HepG2 (cell line): ENCODE data around the gene AHSG. TPM values are rescaled to one million over a fixed set of nuclear protein-coding genes. Genes with fewer than 3 reads are reported as not detected.

Experiments
- CTCF ChIP-seq: sonication (generic); formaldehyde crosslinking; IDR thresholded peaks from 2 replicates; pipeline ENCODE4 v1.5.0; 2020; ENCODE audit warnings: mild to moderate bottlenecking, missing genetic modification reagents, moderate library complexity
- ELF1 ChIP-seq: sonication (generic); formaldehyde crosslinking; IDR thresholded peaks from 2 replicates; pipeline ENCODE4 v1.4.0; 2020; ENCODE audit warnings: missing genetic modification reagents
- FOXJ3 ChIP-seq: sonication (generic); formaldehyde crosslinking; IDR thresholded peaks from 2 replicates; pipeline ENCODE4 v1.4.0; 2020; ENCODE audit warnings: missing genetic modification reagents, mild to moderate bottlenecking, borderline replicate concordance
- HNF4A ChIP-seq: sonication (generic); formaldehyde crosslinking; IDR thresholded peaks from 2 replicates; pipeline ENCODE4 v1.4.0; 2020; ENCODE audit warnings: missing genetic modification reagents
- MLXIP ChIP-seq: sonication (generic); formaldehyde crosslinking; IDR thresholded peaks from 2 replicates; pipeline ENCODE4 v1.9.0; 2021; ENCODE audit warnings: missing genetic modification reagents, borderline replicate concordance
- MNT ChIP-seq: fragments of 450-650 bp; IDR thresholded peaks from 2 replicates; pipeline ENCODE4 v1.6.1; 2016
- NFIB ChIP-seq: sonication (generic); formaldehyde crosslinking; IDR thresholded peaks from 2 replicates; pipeline ENCODE4 v1.9.0; 2021; ENCODE audit warnings: missing genetic modification reagents, mild to moderate bottlenecking, borderline replicate concordance
- NR2F6 ChIP-seq, 2 experiments: IDR thresholded peaks; 2 replicates each; pipeline ENCODE4 v1.6.1; 2016; ENCODE audit warnings: antibody characterized with exemption in 1 of 2, mild to moderate bottlenecking in 1 of 2
- SALL1 ChIP-seq: sonication (generic); formaldehyde crosslinking; IDR thresholded peaks from 2 replicates; pipeline ENCODE4 v1.8.0; 2022; ENCODE audit warnings: mild to moderate bottlenecking, missing genetic modification reagents
- SATB2 ChIP-seq: sonication (generic); formaldehyde crosslinking; IDR thresholded peaks from 2 replicates; pipeline ENCODE4 v1.5.0; 2020; ENCODE audit warnings: missing genetic modification reagents
- ZBTB43 ChIP-seq: sonication (generic); formaldehyde crosslinking; conservative IDR thresholded peaks from 2 replicates; pipeline ENCODE4 v1.4.0; 2020; ENCODE audit warnings: missing genetic modification reagents
- ZBTB7B ChIP-seq: sonication (generic); formaldehyde crosslinking; IDR thresholded peaks from 2 replicates; pipeline ENCODE4 v1.4.0; 2020; ENCODE audit warnings: missing genetic modification reagents
- ZFP37 ChIP-seq: sonication (generic); formaldehyde crosslinking; IDR thresholded peaks from 2 replicates; pipeline ENCODE4 v1.4.0; 2020; ENCODE audit warnings: missing genetic modification reagents, borderline replicate concordance
- ZFP62 ChIP-seq: sonication (generic); formaldehyde crosslinking; IDR thresholded peaks from 2 replicates; pipeline ENCODE4 v1.4.0; 2020; ENCODE audit warnings: missing genetic modification reagents
- ZNF281 ChIP-seq: sonication (generic); formaldehyde crosslinking; IDR thresholded peaks from 2 replicates; pipeline ENCODE4 v1.4.0; 2020; ENCODE audit warnings: missing genetic modification reagents, borderline replicate concordance
- ZNF569 ChIP-seq: sonication (generic); formaldehyde crosslinking; IDR thresholded peaks from 2 replicates; pipeline ENCODE4 v1.5.0; 2020; ENCODE audit warnings: mild to moderate bottlenecking, missing genetic modification reagents, moderate library complexity, borderline replicate concordance
- ZNF737 ChIP-seq: sonication (generic); formaldehyde crosslinking; IDR thresholded peaks from 2 replicates; pipeline ENCODE4 v1.5.0; 2020; ENCODE audit warnings: missing genetic modification reagents, mild to moderate bottlenecking, borderline replicate concordance
- ZNF747 ChIP-seq: sonication (generic); formaldehyde crosslinking; IDR thresholded peaks from 2 replicates; pipeline ENCODE4 v1.8.1; 2023; ENCODE audit warnings: missing genetic modification reagents, mild to moderate bottlenecking, borderline replicate concordance
- polyA plus RNA-seq, 8 experiments: library from polyadenylated mRNA; depleted of rRNA in 3 of 8; stranded (reverse) in 7 of 8; unstranded in 1 of 8; fragments of >200 nt; fragmentation: Illumina TruSeq in 4 of 8; extraction: Trizol in 4 of 8; gene quantifications; 2 replicates each; pipeline versions ENCODE4 v1.2.1 to v1.2.3, GENCODE V29; 2011 to 2016; ENCODE audit warnings: low read depth in 4 of 8, missing spikeins in 1 of 8, mixed read lengths in 1 of 8; ENCODE audit not compliant: insufficient read depth in 1 of 8
- total RNA-seq, 5 experiments: library from RNA; depleted of rRNA; stranded (reverse); fragments of >200 nt; fragmentation: Illumina TruSeq; extraction: Trizol; gene quantifications; 2 replicates each; pipeline ENCODE4 v1.2.3, GENCODE V29; 2016; ENCODE audit warnings: low read depth in 1 of 5

The AHSG gene
- total and polyA plus RNA-seq, 2 of the 13 experiments (the other 11 are each of a cell fraction or from before 2014, with no cell fraction given), result 2,043 to 19,152 TPM

GRCh38 chr3:186570096-186570940, 42.5 kb upstream of the AHSG start, which contains the start of gene DNAJB11 (continued):
- TF ChIP-seq HNF4A (CRISPR knock-in tag) (0 out of 2 replicates have a peak, but pooled peaks have one; percentile 15), ZNF737 (CRISPR knock-in tag) (no peak), CTCF (peak; percentile 37; the same call in 1 of the 2 replicates), ZBTB43 (CRISPR knock-in tag) (peak; percentile 59; the same call in 1 of the 2 replicates), ZFP37 (CRISPR knock-in tag) (no peak), ELF1 (CRISPR knock-in tag) (peak; percentile 86), MLXIP (CRISPR knock-in tag) (no peak), ZBTB7B (peak; percentile 59; the same call in 1 of the 2 replicates), ZNF281 (CRISPR knock-in tag) (0 out of 2 replicates have a peak, but pooled peaks have one; percentile 27), MNT (peak; percentile 55), NR2F6 (IDR thresholded peaks at IDR 0.05) (no peak), NR2F6 (CRISPR knock-in tag; IDR thresholded peaks at IDR 0.05) (no peak), ZFP62 (CRISPR knock-in tag) (no peak), NFIB (CRISPR knock-in tag) (no peak), SALL1 (CRISPR knock-in tag) (peak; percentile 63; the same call in 1 of the 2 replicates), ZNF569 (CRISPR knock-in tag) (no peak), SATB2 (CRISPR knock-in tag) (no peak), ZNF747 (CRISPR knock-in tag) (no peak), FOXJ3 (CRISPR knock-in tag) (no peak)
